K562 (cell line): Measurements from ENCODE around the gene CACNA2D3. TPM values are rescaled to one million over a fixed set of nuclear protein-coding genes. Genes with fewer than 3 reads are reported as not detected.

Source experiments
- ATAC-seq: fragments of 200-7000 bp; cut with Tn5 transposase; 3 replicates; pipeline ENCODE4 v1.9.1; 2020; ENCODE audit warnings: moderate library complexity
- BruUV-seq: library from RNA; stranded (reverse); fragments of 400-500 nt; replicated peaks from 2 replicates; lab custom pipeline; 2021; lab: Mats Ljungman, UMichigan
- CTCF ChIA-PET: fragments of 300-600 bp; formaldehyde crosslinking; extraction: SDS; loops from one replicate; lab custom pipeline; 2021; ENCODE audit warnings: low intra/inter-chr PET ratio; lab: Yijun Ruan, JAX
- POLR2A ChIA-PET: fragments of 300-600, 350-650 bp; sonication (Branson Sonifier 250); formaldehyde crosslinking; extraction: SDS; loops from one replicate; lab custom pipeline; 2021; ENCODE audit warnings: antibody characterized with exemption, inconsistent platforms; lab: Yijun Ruan, JAX
- DNase-seq, 4 experiments: peaks; one replicate each; pipeline versions ENCODE4 v3.0.0 to v3.0.0-alpha.2; 2011 to 2018; ENCODE audit warnings: low spot score in 3 of 4, mixed read lengths in 3 of 4; ENCODE audit errors: extremely low read depth in 1 of 4
- FAIRE-seq: peaks from 2 replicates; lab custom pipeline; 2011; peaks lifted over from hg19 to GRCh38; lab: Jason Lieb, UNC
- H2AFZ ChIP-seq: 2 replicates; pipeline ENCODE4 v1.6.0; 2011; ENCODE audit warnings: low read depth, low read length, control low read depth, inconsistent platforms
- H3K27ac ChIP-seq: fragments of 200-600 bp; 3 replicates; pipeline ENCODE4 v1.8.0; 2011; ENCODE audit warnings: low read depth, mild to moderate bottlenecking, control low read depth, inconsistent platforms, low read length, moderate library complexity, mixed read lengths; ENCODE audit errors: extremely low read depth
- H3K27me3 ChIP-seq, 2 experiments: fragments of 300-600 bp in 1 of 2; 2 replicates in 1 of 2; 3 replicates in 1 of 2; pipeline versions ENCODE4 v1.6.0 to v1.8.0; 2011; ENCODE audit warnings: inconsistent platforms in 2 of 2, low read length in 2 of 2, mild to moderate bottlenecking in 1 of 2, mixed read lengths in 1 of 2, moderate library complexity in 1 of 2; ENCODE audit not compliant: control insufficient read depth in 2 of 2, insufficient read depth in 2 of 2
- H3K36me3 ChIP-seq: fragments of 300-600 bp; 3 replicates; pipeline ENCODE4 v1.8.0; 2011; ENCODE audit warnings: mild to moderate bottlenecking, low read length, inconsistent platforms; ENCODE audit not compliant: control insufficient read depth, insufficient read depth
- H3K4me1 ChIP-seq, 2 experiments: fragments of 200-600 bp in 1 of 2; replicated peaks in 1 of 2; 2 replicates in 1 of 2; 3 replicates in 1 of 2; pipeline versions ENCODE4 v1.5.1 to v1.8.0; 2011; ENCODE audit warnings: inconsistent platforms in 2 of 2, low read length in 2 of 2, mild to moderate bottlenecking in 1 of 2, mixed read lengths in 1 of 2, moderate library complexity in 1 of 2; ENCODE audit not compliant: control insufficient read depth in 2 of 2, insufficient read depth in 2 of 2
- H3K4me2 ChIP-seq: 2 replicates; pipeline ENCODE4 v1.6.1; 2011; ENCODE audit warnings: low read length, control low read depth, inconsistent platforms, mixed read lengths; ENCODE audit not compliant: insufficient read depth
- H3K4me3 ChIP-seq: fragments of 200-600 bp; sonication (generic), shearing (Covaris generic); 2 replicates; pipeline ENCODE4 v1.5.1; 2016; ENCODE audit warnings: control low read depth, inconsistent platforms
- H3K79me2 ChIP-seq: fragments of 200-600 bp; 3 replicates; pipeline ENCODE4 v1.8.0; 2011; ENCODE audit warnings: low read length, inconsistent platforms; ENCODE audit not compliant: control insufficient read depth, insufficient read depth
- H3K9ac ChIP-seq, 2 experiments: 2 replicates each; pipeline versions ENCODE4 v1.6.0 to v1.6.1; 2011; ENCODE audit warnings: low read depth in 2 of 2, low read length in 2 of 2, control low read depth in 1 of 2, inconsistent platforms in 1 of 2, mild to moderate bottlenecking in 1 of 2, mixed read lengths in 1 of 2; ENCODE audit not compliant: insufficient read depth in 1 of 2
- H3K9me1 ChIP-seq: one replicate; pipeline ENCODE4 v1.6.0; 2011; ENCODE audit warnings: inconsistent platforms, mild to moderate bottlenecking, low read length, moderate library complexity; ENCODE audit not compliant: control insufficient read depth, insufficient read depth
- H3K9me3 ChIP-seq: replicated peaks from 2 replicates; pipeline ENCODE4 v1.5.1; 2011; ENCODE audit warnings: low read depth, low read length, inconsistent platforms; ENCODE audit not compliant: control insufficient read depth, insufficient read depth
- H4K20me1 ChIP-seq: replicated peaks from 2 replicates; pipeline ENCODE4 v1.6.1; 2011; ENCODE audit warnings: low read length, inconsistent platforms, mixed read lengths; ENCODE audit not compliant: control insufficient read depth, insufficient read depth
- CBFA2T3 ChIP-seq: fragments of 450-650 bp; IDR thresholded peaks from 2 replicates; pipeline ENCODE4 v1.6.1; 2017
- CBX3 ChIP-seq, 2 experiments: IDR thresholded peaks; 1 replicate in 1 of 2; 2 replicates in 1 of 2; pipeline ENCODE4 v1.6.1; 2012; ENCODE audit warnings: inconsistent platforms in 2 of 2, low read length in 2 of 2, borderline replicate concordance in 1 of 2, control low read depth in 1 of 2
- CHAMP1 ChIP-seq: fragments of 450-650 bp; IDR thresholded peaks from 2 replicates; pipeline ENCODE4 v1.6.1; 2016; ENCODE audit warnings: mild to moderate bottlenecking
- CTBP1 ChIP-seq: fragments of 450-650 bp; IDR thresholded peaks from 2 replicates; pipeline ENCODE4 v1.6.1; 2016; ENCODE audit warnings: borderline replicate concordance
- DPF2 ChIP-seq: fragments of 450-650 bp; IDR thresholded peaks from 2 replicates; pipeline ENCODE4 v1.6.1; 2016
- FOXJ2 ChIP-seq: fragments of 200-800 bp; sonication (Bioruptor generic); IDR thresholded peaks from 2 replicates; pipeline ENCODE4 v1.6.1; 2016; ENCODE audit warnings: missing genetic modification characterization, missing compliant biosample characterization
- MNT ChIP-seq, 2 experiments: fragments of 450-650 bp; conservative IDR thresholded peaks; 2 replicates each; pipeline ENCODE4 v1.6.1; 2017; ENCODE audit warnings: mild to moderate bottlenecking in 2 of 2, moderate library complexity in 2 of 2
- NCOA1 ChIP-seq: fragments of 450-650 bp; IDR thresholded peaks from 2 replicates; pipeline ENCODE4 v1.6.1; 2016; ENCODE audit warnings: low read depth
- NFIX ChIP-seq: fragments of 250-450 bp; sonication (Bioruptor Pico); IDR thresholded peaks from 2 replicates; pipeline ENCODE4 v1.4.0; 2020; ENCODE audit warnings: low read depth, mild to moderate bottlenecking, moderate library complexity
- NR3C1 ChIP-seq: sonication (generic); formaldehyde crosslinking; IDR thresholded peaks from 2 replicates; pipeline ENCODE4 v1.8.1; 2022; ENCODE audit warnings: missing genetic modification reagents
- PRMT5 ChIP-seq: sonication (generic); formaldehyde crosslinking; IDR thresholded peaks from 2 replicates; pipeline ENCODE4 v1.5.0; 2020; ENCODE audit warnings: missing genetic modification reagents
- PTBP1 ChIP-seq: fragments of 200-400 bp; formaldehyde crosslinking; IDR thresholded peaks from 2 replicates; pipeline ENCODE4 v1.6.1; 2017; ENCODE audit warnings: low read depth, low read length
- RBBP5 ChIP-seq: fragments of 200-600 bp; sonication (generic); IDR thresholded peaks from 2 replicates; pipeline ENCODE4 v1.6.1; 2012; ENCODE audit warnings: borderline replicate concordance, mild to moderate bottlenecking, low read length, control low read depth, inconsistent platforms; ENCODE audit not compliant: insufficient read depth, poor library complexity, severe bottlenecking
- RCOR1 ChIP-seq, 2 experiments: IDR thresholded peaks; 2 replicates each; pipeline ENCODE4 v1.6.1; 2012; ENCODE audit warnings: low read depth in 2 of 2, low read length in 2 of 2, borderline replicate concordance in 1 of 2, improper control_type of control experiment in 1 of 2
- TFAM ChIP-seq: fragments of 250-450 bp; sonication (Bioruptor Pico); conservative IDR thresholded peaks from 2 replicates; pipeline ENCODE4 v1.5.0; 2021; ENCODE audit warnings: mild to moderate bottlenecking, moderate library complexity
- ZBTB34 ChIP-seq: fragments of 250-450 bp; sonication (Bioruptor Pico); IDR thresholded peaks from 2 replicates; pipeline ENCODE4 v1.8.0; 2021; ENCODE audit warnings: mild to moderate bottlenecking, moderate library complexity
- ZFX ChIP-seq: sonication (generic); formaldehyde crosslinking; IDR thresholded peaks from 2 replicates; pipeline ENCODE4 v1.8.0; 2022; ENCODE audit warnings: mild to moderate bottlenecking, missing genetic modification reagents, moderate library complexity
- ZNF436 ChIP-seq: fragments of 250-450, 450-650 bp; sonication (Bioruptor Pico); formaldehyde crosslinking; IDR thresholded peaks from 2 replicates; pipeline ENCODE4 v1.7.0; 2020; ENCODE audit warnings: mild to moderate bottlenecking
- WGBS: fragments of 100-300 bp; shearing (Covaris generic); methylation state at CpG from one replicate; pipeline ENCODE4 v1.1.6; 2016; ENCODE audit warnings: low coverage, mixed read lengths; ENCODE audit not compliant: insufficient coverage; ENCODE audit errors: missing lambda C conversion rate; 5-methylcytosine and 5-hydroxymethylcytosine counted together
- in situ Hi-C: fragments of 300-500 bp; cut with MboI; formaldehyde crosslinking; loops from 4 replicates; pipeline ENCODE4 v1.15.0; 2018; ENCODE audit warnings: inconsistent platforms, mixed read lengths
- intact Hi-C: fragments of 100-400 bp; cut with micrococcal nuclease; formaldehyde crosslinking; loops from 2 replicates; pipeline ENCODE4 v1.14.2; 2022
- polyA plus RNA-seq, 8 experiments: library from polyadenylated mRNA; depleted of rRNA in 4 of 8; stranded (reverse) in 5 of 8; unstranded in 3 of 8; fragments of >200 nt; fragmentation: Nextera tagmentation in 2 of 8; fragmentation: Illumina TruSeq in 1 of 8; extraction: Ambion mirVana in 2 of 8; extraction: Trizol in 1 of 8; gene quantifications; 2 replicates each; pipeline versions ENCODE4 v1.2.1 to v1.2.3, GENCODE V29; 2011 to 2014; ENCODE audit warnings: inconsistent platforms in 1 of 8, missing spikeins in 1 of 8
- total RNA-seq, 7 experiments: library from RNA; depleted of rRNA in 6 of 7; stranded (reverse); fragments of >200 nt in 6 of 7; fragmentation: Illumina TruSeq in 2 of 7; extraction: Trizol in 2 of 7; gene quantifications; 2 replicates each; pipeline versions ENCODE4 v1.2.1 to v1.2.3, GENCODE V29; 2011 to 2021; ENCODE audit warnings: low replicate concordance in 1 of 7
- TF ChIP-seq, protein P1 (sequence below): sonication (generic); formaldehyde crosslinking; IDR thresholded peaks from 2 replicates; pipeline ENCODE4 v1.8.0; 2022; ENCODE audit warnings: mild to moderate bottlenecking, missing genetic modification reagents

CACNA2D3 gene
- total and polyA plus RNA-seq, 9 of the 15 experiments (the other 6 are each of a cell fraction or from before 2014, with no cell fraction given) = 0.01 TPM; not detected in 8

DNA sequence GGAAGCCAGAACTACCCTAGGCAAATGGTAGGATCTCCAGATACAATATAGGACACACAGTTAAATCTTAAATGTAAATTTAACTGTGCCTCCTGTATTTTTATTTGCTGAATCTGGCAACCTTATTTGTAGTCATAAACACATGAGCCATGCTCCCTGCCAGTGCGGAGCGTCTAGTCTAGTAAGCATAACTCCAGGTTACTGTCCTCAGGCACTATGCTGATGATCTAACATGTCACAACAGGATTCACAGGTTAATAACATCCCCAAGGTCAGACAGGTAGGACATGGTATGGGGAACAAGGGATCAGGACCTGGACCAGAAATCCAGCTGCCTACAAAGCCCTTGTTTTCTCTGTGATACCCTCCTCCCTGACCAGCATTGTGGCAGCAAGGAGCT, 305.1 kb downstream of the CACNA2D3 start:
- Histone ChIP-seq H3K4me3 (no peak overlapping the region), H3K9me3 (no peaks in the 10 kb centered on the region), H3K9me1 (no peaks in the 10 kb centered on the region), H3K79me2 (no peaks in the 10 kb centered on the region), H3K4me1 (no peaks in the 10 kb centered on the region), H4K20me1 (no peaks in the 10 kb centered on the region), H3K4me2 (no peak overlapping the region), H3K36me3 (no peaks in the 10 kb centered on the region), H2AFZ (no peak overlapping the region), H3K9ac (no peak overlapping the region), H3K27me3 (no peaks in the 10 kb centered on the region), H3K27ac (no peak overlapping the region)
- in situ Hi-C loops = no loop called here
- ChIA-PET POLR2A (no interaction called here), CTCF (no interaction called here)
- intact Hi-C loops = loop anchor here (5.0 kb wide), 2 partner anchors 490 to 755 kb away; no protein-coding TSS in a partner anchor
- no TSS peak for BruUV-seq
- WGBS = 0% methylated on average over 1 of the region's 2 CpGs
- DNase-seq = no peak
- ATAC-seq = no peak
- no peak for FAIRE-seq
- TF ChIP-seq CTBP1 (no peak), FOXJ2 (no peak), ZNF436 (no peak), NFIX (CRISPR knock-in tag) (no peak), DPF2 (no peak), NR3C1 (CRISPR knock-in tag) (no peak), RBBP5 (no peak), CBX3 (IDR thresholded peaks at IDR 0.05; ENCODE audit: borderline replicate concordance in 1 of 2, low read length in 2 of 2) (no peak), CHAMP1 (no peak), ZBTB34 (CRISPR knock-in tag) (no peak), MNT (conservative IDR thresholded peaks at IDR 0.05) (no peak), RCOR1 (IDR thresholded peaks at IDR 0.05; ENCODE audit: borderline replicate concordance in 1 of 2, low read depth in 2 of 2, low read length in 2 of 2) (no peak), TFAM (CRISPR knock-in tag) (no peak), ZFX (CRISPR knock-in tag) (no peak), PRMT5 (CRISPR knock-in tag) (no peak), PTBP1 (no peak), NCOA1 (no peak), CBFA2T3 (no peak)
- TF ChIP-seq, protein P1, sequence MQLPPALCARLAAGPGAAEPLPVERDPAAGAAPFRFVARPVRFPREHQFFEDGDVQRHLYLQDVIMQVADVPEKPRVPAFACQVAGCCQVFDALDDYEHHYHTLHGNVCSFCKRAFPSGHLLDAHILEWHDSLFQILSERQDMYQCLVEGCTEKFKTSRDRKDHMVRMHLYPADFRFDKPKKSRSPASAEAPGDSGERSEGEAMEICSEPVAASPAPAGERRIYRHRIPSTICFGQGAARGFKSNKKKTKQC (CRISPR knock-in tag) = no peak
